ENCODE measurements around the gene LTB4R.
"Not testable (repeated sequence)": the region's sequence is repeated elsewhere in the genome, so short reads cannot be mapped to it uniquely, and the experiment has no call there.

LTB4R gene

GRCh38 chr14:24323341-24323740, 12.0 kb downstream of the LTB4R start:
- no peak for DNase-seq

- no peak for DNase-seq
These were observed 12.7 kb downstream of the LTB4R start for GRCh38 chr14:24324024-24324423.

- DNase-seq = no peak
These were observed 13.8 kb downstream of the LTB4R start for GRCh38 chr14:24325041-24325530.

- DNase-seq = no peak
These were observed 14.7 kb downstream of the LTB4R start for GRCh38 chr14:24325963-24326362.

- DNase-seq = no peak
These were observed 16.0 kb downstream of the LTB4R start for GRCh38 chr14:24327303-24327702.

- DNase-seq = not testable (repeated sequence)
These were observed 16.6 kb downstream of the LTB4R start for GRCh38 chr14:24327914-24328313.

- DNase-seq = no peak
These were observed 17.9 kb downstream of the LTB4R start for GRCh38 chr14:24329073-24329663.

GRCh38 chr14:24329736-24330135, 18.4 kb downstream of the LTB4R start:
- peak; percentile 30 to 54 (median 38) for DNase-seq

- DNase-seq = no peak
These were observed 19.8 kb downstream of the LTB4R start for GRCh38 chr14:24330973-24331674.

- no peak for DNase-seq
These were observed 20.5 kb downstream of the LTB4R start for GRCh38 chr14:24331731-24332267.

GRCh38 chr14:24332268-24332993, 21.1 kb downstream of the LTB4R start:
- DNase-seq = peak; percentile 63 to 91 (median 79)

GRCh38 chr14:24334431-24335291, 23.4 kb downstream of the LTB4R start, which contains the start of gene ADCY4:
ADCY4 (minus strand) TSS chr14:24335071; CDS start chr14:24334652, 419 bp downstream.
- no peak for DNase-seq

- no peak for DNase-seq
These were observed 24.3 kb downstream of the LTB4R start for GRCh38 chr14:24335461-24336171.

- DNase-seq = no peak
These were observed 26.0 kb downstream of the LTB4R start for GRCh38 chr14:24337144-24337823.

- DNase-seq = no peak
These were observed 26.5 kb downstream of the LTB4R start for GRCh38 chr14:24337824-24338175.

GRCh38 chr14:24338843-24339242, 27.5 kb downstream of the LTB4R start:
- DNase-seq = no peak

GRCh38 chr14:24339284-24340151, 28.2 kb downstream of the LTB4R start, which contains the start of gene RIPK3:
RIPK3 (minus strand) TSS chr14:24339991; CDS start chr14:24339826, 165 bp downstream.
- DNase-seq = peak in 4 of 5 donors; percentile 39 to 71 (median 54)

- DNase-seq = no peak
These were observed 29.3 kb downstream of the LTB4R start for GRCh38 chr14:24340606-24341005.

- DNase-seq = no peak
These were observed 31.6 kb downstream of the LTB4R start for GRCh38 chr14:24342889-24343288.
